HepG2 (cell line): Measurements from ENCODE around the gene SLC38A2. TPM values are rescaled to one million over a fixed set of nuclear protein-coding genes. Genes with fewer than 3 reads are reported as not detected.

Source experiments
- ARNTL ChIP-seq: sonication (generic); formaldehyde crosslinking; IDR thresholded peaks from 2 replicates; pipeline ENCODE4 v1.4.0; 2020; ENCODE audit warnings: mild to moderate bottlenecking, missing genetic modification reagents
- DMAP1 ChIP-seq: IDR thresholded peaks from 2 replicates; pipeline ENCODE4 v1.6.1; 2016
- ELF1 ChIP-seq: sonication (generic); formaldehyde crosslinking; IDR thresholded peaks from 2 replicates; pipeline ENCODE4 v1.4.0; 2020; ENCODE audit warnings: missing genetic modification reagents
- FOXA1 ChIP-seq, 2 experiments: fragments of 450-650 bp in 1 of 2; sonication (generic) in 1 of 2; formaldehyde crosslinking in 1 of 2; IDR thresholded peaks; 2 replicates each; pipeline versions ENCODE4 v1.4.0 to v1.6.1; 2016 to 2020; ENCODE audit warnings: missing genetic modification reagents in 1 of 2
- HES4 ChIP-seq: sonication (generic); formaldehyde crosslinking; IDR thresholded peaks from 2 replicates; pipeline ENCODE4 v1.9.0; 2021; ENCODE audit warnings: mild to moderate bottlenecking, missing genetic modification reagents, borderline replicate concordance
- HNRNPLL ChIP-seq: fragments of 200-400 bp; formaldehyde crosslinking; IDR thresholded peaks from 2 replicates; pipeline ENCODE4 v1.6.1; 2017; ENCODE audit warnings: mild to moderate bottlenecking, low read depth, low read length; ENCODE audit not compliant: poor library complexity, severe bottlenecking
- MXD4 ChIP-seq: IDR thresholded peaks from 2 replicates; pipeline ENCODE4 v1.6.1; 2016; ENCODE audit warnings: mild to moderate bottlenecking, missing biosample characterization, missing genetic modification reagents
- PLRG1 ChIP-seq: fragments of 450-650 bp; conservative IDR thresholded peaks from 2 replicates; pipeline ENCODE4 v1.6.1; 2016
- RBFOX2 ChIP-seq: fragments of 200-400 bp; formaldehyde crosslinking; IDR thresholded peaks from 2 replicates; pipeline ENCODE4 v1.6.1; 2017; ENCODE audit warnings: low read depth, mild to moderate bottlenecking, low read length
- RBM22 ChIP-seq: fragments of 200-400 bp; formaldehyde crosslinking; optimal IDR thresholded peaks from 2 replicates; pipeline ENCODE3; 2017; ENCODE audit warnings: mild to moderate bottlenecking, low read length, moderate library complexity
- ZBTB20 ChIP-seq: sonication (generic); formaldehyde crosslinking; IDR thresholded peaks from 2 replicates; pipeline ENCODE4 v1.8.1; 2023; ENCODE audit warnings: missing genetic modification reagents, low read depth, mild to moderate bottlenecking, borderline replicate concordance
- ZNF20 ChIP-seq: sonication (generic); formaldehyde crosslinking; IDR thresholded peaks from 2 replicates; pipeline ENCODE4 v1.4.0; 2020; ENCODE audit warnings: mild to moderate bottlenecking, moderate library complexity, missing genetic modification reagents
- ZNF292 ChIP-seq: sonication (generic); formaldehyde crosslinking; IDR thresholded peaks from 2 replicates; pipeline ENCODE4 v1.8.1; 2022; ENCODE audit warnings: mild to moderate bottlenecking, low read depth, missing genetic modification reagents, borderline replicate concordance
- ZNF530 ChIP-seq: sonication (generic); formaldehyde crosslinking; IDR thresholded peaks from 2 replicates; pipeline ENCODE4 v1.5.0; 2020; ENCODE audit warnings: low read depth, mild to moderate bottlenecking, missing genetic modification reagents
- polyA plus RNA-seq, 8 experiments: library from polyadenylated mRNA; depleted of rRNA in 3 of 8; stranded (reverse) in 7 of 8; unstranded in 1 of 8; fragments of >200 nt; fragmentation: Illumina TruSeq in 4 of 8; extraction: Trizol in 4 of 8; gene quantifications; 2 replicates each; pipeline versions ENCODE4 v1.2.1 to v1.2.3, GENCODE V29; 2011 to 2016; ENCODE audit warnings: low read depth in 4 of 8, missing spikeins in 1 of 8, mixed read lengths in 1 of 8; ENCODE audit not compliant: insufficient read depth in 1 of 8
- total RNA-seq, 5 experiments: library from RNA; depleted of rRNA; stranded (reverse); fragments of >200 nt; fragmentation: Illumina TruSeq; extraction: Trizol; gene quantifications; 2 replicates each; pipeline ENCODE4 v1.2.3, GENCODE V29; 2016; ENCODE audit warnings: low read depth in 1 of 5
- TF ChIP-seq, protein P1 (sequence below): sonication (generic); formaldehyde crosslinking; IDR thresholded peaks from 2 replicates; pipeline ENCODE4 v1.5.1; 2020; ENCODE audit warnings: mild to moderate bottlenecking, missing genetic modification reagents, moderate library complexity
- TF ChIP-seq, protein P2 (sequence below): sonication (generic); formaldehyde crosslinking; IDR thresholded peaks from 2 replicates; pipeline ENCODE4 v1.5.1; 2020; ENCODE audit warnings: missing genetic modification reagents, mild to moderate bottlenecking, borderline replicate concordance
- TF ChIP-seq, protein P3 (sequence below): sonication (generic); formaldehyde crosslinking; conservative IDR thresholded peaks from 2 replicates; pipeline ENCODE4 v1.4.0; 2020; ENCODE audit warnings: missing genetic modification reagents
- TF ChIP-seq, protein P4 (sequence below): IDR thresholded peaks from 2 replicates; pipeline ENCODE4 v1.6.1; 2012; ENCODE audit warnings: inconsistent platforms
- TF ChIP-seq, protein P5 (sequence below): sonication (generic); formaldehyde crosslinking; IDR thresholded peaks from 2 replicates; pipeline ENCODE4 v1.5.0; 2020; ENCODE audit warnings: mild to moderate bottlenecking, missing genetic modification reagents

SLC38A2 gene
- total and polyA plus RNA-seq, 2 of the 13 experiments (the other 11 are each of a cell fraction or from before 2014, with no cell fraction given) = 368 to 880 TPM

DNA sequence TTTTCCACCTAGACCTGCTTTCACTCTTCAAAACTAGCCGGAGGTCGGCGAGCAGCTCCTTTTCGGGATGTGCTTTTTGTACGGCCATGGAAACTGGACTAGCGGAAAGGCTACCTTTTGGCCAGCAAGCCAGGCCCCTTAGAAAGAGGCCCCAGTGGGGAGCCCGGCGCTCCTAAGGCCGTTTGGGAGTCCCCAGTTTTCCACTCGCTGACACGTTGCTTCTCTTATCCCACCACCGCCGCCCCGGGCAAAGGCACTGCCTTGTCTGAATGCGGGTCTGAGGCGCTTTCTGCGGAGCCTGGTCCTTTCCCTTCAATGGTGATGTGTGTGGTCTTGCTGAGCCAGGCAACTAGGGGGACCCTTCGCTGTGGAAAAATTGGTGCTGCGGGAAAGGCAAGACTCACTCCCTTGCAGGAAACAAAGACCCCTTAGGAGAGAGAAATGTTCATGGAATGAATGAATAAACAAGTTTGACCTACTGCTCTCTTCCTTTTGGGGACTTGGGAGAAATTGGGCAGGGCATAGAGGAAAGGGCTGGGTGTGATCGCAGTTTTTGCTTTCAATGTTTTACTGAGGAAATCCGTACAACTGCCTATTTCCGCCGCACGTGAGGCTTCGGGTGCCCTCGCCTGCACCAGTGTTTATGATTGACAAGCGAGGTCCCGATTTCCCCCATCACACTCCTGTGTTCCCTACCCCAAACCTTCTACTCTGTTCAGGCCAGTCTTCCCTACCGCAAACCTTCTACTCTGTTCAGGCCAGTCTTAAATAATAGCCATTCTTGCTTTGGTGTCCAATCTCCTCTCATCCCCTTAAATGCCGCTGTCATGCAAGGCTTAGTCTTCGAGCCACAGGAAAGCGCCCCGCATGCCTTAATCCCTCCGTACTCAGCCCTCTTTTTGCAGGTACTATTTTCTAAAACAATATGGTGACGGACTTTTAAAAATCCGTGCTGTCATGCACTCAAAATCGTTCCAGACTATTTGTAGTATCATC, 1.0 kb upstream of the SLC38A2 start (continued):
- TF ChIP-seq, protein P1, sequence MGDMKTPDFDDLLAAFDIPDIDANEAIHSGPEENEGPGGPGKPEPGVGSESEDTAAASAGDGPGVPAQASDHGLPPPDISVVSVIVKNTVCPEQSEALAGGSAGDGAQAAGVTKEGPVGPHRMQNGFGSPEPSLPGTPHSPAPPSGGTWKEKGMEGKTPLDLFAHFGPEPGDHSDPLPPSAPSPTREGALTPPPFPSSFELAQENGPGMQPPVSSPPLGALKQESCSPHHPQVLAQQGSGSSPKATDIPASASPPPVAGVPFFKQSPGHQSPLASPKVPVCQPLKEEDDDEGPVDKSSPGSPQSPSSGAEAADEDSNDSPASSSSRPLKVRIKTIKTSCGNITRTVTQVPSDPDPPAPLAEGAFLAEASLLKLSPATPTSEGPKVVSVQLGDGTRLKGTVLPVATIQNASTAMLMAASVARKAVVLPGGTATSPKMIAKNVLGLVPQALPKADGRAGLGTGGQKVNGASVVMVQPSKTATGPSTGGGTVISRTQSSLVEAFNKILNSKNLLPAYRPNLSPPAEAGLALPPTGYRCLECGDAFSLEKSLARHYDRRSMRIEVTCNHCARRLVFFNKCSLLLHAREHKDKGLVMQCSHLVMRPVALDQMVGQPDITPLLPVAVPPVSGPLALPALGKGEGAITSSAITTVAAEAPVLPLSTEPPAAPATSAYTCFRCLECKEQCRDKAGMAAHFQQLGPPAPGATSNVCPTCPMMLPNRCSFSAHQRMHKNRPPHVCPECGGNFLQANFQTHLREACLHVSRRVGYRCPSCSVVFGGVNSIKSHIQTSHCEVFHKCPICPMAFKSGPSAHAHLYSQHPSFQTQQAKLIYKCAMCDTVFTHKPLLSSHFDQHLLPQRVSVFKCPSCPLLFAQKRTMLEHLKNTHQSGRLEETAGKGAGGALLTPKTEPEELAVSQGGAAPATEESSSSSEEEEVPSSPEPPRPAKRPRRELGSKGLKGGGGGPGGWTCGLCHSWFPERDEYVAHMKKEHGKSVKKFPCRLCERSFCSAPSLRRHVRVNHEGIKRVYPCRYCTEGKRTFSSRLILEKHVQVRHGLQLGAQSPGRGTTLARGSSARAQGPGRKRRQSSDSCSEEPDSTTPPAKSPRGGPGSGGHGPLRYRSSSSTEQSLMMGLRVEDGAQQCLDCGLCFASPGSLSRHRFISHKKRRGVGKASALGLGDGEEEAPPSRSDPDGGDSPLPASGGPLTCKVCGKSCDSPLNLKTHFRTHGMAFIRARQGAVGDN = peak; percentile 49
- TF ChIP-seq, protein P2, sequence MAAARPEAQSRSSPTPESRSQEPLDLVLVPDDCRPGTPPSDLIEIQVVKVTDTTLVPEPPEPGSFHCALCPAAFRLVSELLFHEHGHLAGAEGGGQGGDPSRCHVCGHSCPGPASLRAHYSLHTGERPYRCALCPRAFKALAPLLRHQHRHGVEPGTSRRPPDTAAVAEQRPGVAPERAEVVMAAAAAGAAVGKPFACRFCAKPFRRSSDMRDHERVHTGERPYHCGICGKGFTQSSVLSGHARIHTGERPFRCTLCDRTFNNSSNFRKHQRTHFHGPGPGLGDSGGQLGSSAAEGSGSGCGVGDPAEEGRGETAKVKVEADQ (CRISPR knock-in tag) = peak; percentile 28; the same call in 1 of the 2 replicates
- TF ChIP-seq ZNF530 (CRISPR knock-in tag) (0 out of 2 replicates have a peak, but pooled peaks have one; percentile 6), HNRNPLL (peak; percentile 53), MXD4 (CRISPR knock-in tag) (0 out of 2 replicates have a peak, but pooled peaks have one; percentile 9), HES4 (CRISPR knock-in tag) (no peak), FOXA1 (IDR thresholded peaks at IDR 0.05) (no peak), FOXA1 (CRISPR knock-in tag; IDR thresholded peaks at IDR 0.05) (peak; percentile 17; the same call in 1 of the 2 replicates), RBFOX2 (peak; percentile 59), ELF1 (no peak), PLRG1 (no peak), ZNF20 (CRISPR knock-in tag) (no peak), ZNF292 (CRISPR knock-in tag) (0 out of 2 replicates have a peak, but pooled peaks have one; percentile 20), RBM22 (peak; percentile 54), DMAP1 (CRISPR knock-in tag) (0 out of 2 replicates have a peak, but pooled peaks have one; percentile 15), ARNTL (peak; percentile 67; the same call in 1 of the 2 replicates), ZBTB20 (CRISPR knock-in tag) (peak; percentile 21; the same call in 1 of the 2 replicates)
- TF ChIP-seq, protein P3, sequence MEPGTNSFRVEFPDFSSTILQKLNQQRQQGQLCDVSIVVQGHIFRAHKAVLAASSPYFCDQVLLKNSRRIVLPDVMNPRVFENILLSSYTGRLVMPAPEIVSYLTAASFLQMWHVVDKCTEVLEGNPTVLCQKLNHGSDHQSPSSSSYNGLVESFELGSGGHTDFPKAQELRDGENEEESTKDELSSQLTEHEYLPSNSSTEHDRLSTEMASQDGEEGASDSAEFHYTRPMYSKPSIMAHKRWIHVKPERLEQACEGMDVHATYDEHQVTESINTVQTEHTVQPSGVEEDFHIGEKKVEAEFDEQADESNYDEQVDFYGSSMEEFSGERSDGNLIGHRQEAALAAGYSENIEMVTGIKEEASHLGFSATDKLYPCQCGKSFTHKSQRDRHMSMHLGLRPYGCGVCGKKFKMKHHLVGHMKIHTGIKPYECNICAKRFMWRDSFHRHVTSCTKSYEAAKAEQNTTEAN = 0 out of 2 replicates have a peak, but pooled peaks have one; percentile 23
- TF ChIP-seq, protein P4, sequence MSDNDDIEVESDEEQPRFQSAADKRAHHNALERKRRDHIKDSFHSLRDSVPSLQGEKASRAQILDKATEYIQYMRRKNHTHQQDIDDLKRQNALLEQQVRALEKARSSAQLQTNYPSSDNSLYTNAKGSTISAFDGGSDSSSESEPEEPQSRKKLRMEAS = peak; percentile 59
- TF ChIP-seq, protein P5, sequence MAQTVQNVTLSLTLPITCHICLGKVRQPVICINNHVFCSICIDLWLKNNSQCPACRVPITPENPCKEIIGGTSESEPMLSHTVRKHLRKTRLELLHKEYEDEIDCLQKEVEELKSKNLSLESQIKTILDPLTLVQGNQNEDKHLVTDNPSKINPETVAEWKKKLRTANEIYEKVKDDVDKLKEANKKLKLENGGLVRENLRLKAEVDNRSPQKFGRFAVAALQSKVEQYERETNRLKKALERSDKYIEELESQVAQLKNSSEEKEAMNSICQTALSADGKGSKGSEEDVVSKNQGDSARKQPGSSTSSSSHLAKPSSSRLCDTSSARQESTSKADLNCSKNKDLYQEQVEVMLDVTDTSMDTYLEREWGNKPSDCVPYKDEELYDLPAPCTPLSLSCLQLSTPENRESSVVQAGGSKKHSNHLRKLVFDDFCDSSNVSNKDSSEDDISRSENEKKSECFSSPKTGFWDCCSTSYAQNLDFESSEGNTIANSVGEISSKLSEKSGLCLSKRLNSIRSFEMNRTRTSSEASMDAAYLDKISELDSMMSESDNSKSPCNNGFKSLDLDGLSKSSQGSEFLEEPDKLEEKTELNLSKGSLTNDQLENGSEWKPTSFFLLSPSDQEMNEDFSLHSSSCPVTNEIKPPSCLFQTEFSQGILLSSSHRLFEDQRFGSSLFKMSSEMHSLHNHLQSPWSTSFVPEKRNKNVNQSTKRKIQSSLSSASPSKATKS (CRISPR knock-in tag) = no peak
